ENCODE data around the gene MED8.
"Not testable (repeated sequence)": the region's sequence is repeated elsewhere in the genome, so short reads cannot be mapped to it uniquely, and the experiment has no call there.

Gene MED8

GRCh38 chr1:43382027-43382779 is 7.4 kb downstream of the MED8 start:
- DNase-seq = no peak

- DNase-seq = no peak
These were observed 8.0 kb downstream of the MED8 start for GRCh38 chr1:43381612-43382011.

DNA sequence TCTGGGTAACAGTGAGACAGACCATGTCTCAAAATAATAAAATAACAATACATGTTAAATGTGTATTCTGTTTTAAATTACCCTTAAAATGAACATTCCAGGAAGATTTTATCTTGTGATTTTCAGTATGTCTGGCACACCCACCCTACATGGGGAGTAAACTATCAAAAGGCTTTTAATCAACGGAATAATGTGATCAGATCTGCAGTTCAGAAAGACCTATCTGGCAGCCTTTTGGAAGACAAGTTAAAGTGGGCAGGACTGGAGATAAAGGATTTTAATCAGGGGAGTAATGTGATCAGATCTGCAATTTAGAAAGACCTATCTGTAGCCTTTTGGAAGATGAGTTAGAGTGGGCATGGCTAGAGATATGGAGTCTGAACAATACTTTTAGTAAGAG is 10.1 kb downstream of the MED8 start:
- DNase-seq = no peak

DNA sequence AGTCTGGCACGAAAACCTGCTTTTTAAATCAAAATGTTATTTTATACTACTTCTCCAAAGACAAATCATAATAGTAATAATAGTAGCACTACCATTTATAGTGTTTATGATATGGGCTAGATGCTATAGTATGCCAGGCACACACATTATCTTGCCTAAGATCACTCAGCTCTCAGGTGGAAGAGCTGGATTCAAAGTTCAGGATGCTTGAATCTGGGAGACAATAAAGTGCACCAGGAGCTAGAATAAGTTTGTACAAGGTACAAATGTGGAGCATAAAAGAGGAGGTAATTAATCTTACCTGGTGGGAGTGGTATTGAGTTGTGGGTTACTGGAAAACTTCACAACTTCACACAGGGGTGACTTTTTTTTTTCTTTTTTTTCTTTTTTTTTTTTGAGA is 11.8 kb downstream of the MED8 start:
- no peak for DNase-seq

- DNase-seq = no peak
These were observed 12.8 kb downstream of the MED8 start for GRCh38 chr1:43376723-43377235.

DNA sequence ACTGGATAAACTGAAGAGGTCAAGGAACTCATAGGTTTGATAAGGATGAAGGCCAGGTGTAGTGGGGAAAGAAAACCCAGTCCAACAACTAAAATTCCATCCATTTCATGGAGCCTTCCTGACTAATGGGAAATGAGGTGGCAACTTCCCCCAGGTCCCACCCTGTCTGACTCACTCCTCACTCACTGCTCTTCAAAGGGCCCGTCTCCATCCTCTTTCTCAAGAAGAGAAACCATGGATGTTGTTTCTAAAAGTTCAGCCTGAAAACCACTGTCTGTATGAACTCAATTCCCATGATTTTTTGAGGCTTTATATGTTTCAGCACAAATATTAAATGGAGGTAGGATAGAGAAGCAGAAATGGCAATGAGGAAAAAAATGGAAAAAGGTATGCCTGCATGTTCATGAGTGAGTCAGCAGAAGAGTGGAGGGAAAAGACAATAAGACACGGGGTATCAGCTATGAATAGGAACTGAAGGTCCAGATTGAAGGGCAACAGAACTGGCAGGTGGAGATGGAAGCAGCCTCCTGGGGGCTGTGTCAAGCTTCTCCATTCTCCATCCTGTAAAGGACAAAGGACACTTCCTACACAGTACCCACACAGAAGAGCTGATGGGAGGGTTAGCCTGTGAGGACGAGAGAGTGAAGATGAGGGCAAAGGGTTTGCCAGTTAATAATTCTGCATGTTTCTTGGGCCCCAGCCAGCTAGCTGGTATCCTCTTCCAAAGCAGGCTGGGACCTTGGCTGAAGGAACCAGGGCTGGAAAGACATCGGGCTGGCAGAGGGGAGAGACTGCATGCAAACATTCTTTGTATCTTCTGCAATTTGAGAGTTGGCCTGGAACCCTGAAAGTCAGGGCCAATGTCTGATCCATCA is 16.3 kb downstream of the MED8 start:
- no peak for DNase-seq

- DNase-seq = no peak
These were observed 17.4 kb downstream of the MED8 start for GRCh38 chr1:43372172-43372571.

DNA sequence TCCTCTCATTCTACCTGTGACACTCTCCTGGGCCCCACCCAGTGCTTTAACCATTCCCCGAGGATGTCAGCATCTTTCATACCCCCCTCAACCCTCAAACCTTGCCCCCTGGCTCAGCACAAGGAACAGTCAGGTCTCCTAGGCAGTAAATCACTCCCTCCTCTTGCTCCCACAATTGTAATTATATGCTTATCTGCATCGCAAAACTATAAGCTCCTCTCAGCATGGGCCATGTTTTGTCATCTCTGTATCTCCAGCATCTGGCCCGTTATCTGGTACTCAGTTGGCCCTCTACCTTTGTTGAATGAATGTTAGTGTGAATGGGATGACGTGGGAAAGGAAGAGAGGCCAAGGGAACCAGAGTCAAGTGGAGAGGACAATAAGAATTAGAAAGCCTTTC is 19.0 kb downstream of the MED8 start:
- DNase-seq = no peak

DNA sequence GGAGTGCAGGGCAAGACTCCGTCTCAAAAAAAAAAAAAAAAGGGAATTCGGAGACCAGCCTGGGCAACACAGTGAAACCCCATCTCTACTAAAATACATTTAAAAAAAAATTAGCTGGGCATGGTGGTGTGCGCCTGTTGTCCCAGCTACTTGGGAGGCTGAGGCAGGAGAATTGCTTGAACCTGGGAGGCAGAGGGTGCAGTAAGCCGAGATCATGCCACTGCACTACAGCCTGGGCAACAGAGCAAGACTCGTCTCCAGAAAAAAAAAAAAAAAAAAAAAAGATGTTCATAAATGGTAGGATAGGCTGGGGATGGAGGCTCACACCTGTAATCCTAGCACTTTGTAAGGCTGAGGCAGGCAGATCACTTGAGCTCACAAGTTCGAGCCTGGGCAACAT is 19.8 kb downstream of the MED8 start:
- not testable (repeated sequence) for DNase-seq

DNA sequence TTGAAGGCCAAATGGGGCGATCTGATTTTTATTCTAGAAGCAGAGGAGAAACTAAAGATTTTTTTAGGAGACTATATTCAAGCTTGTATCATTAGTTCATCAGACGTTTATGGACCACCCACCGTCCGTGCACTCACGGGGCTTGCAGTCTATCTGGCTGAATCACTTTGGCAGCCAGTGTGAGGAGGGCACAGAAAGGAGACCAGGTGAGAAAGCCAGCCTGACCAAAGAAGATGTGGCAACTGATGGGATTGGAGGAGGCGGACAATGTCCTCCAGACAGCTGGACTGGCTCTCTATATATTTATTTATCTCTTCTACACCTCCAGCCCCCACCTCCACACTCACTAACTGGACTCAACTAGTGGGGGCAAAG is 21.0 kb downstream of the MED8 start:
- no peak for DNase-seq

DNA sequence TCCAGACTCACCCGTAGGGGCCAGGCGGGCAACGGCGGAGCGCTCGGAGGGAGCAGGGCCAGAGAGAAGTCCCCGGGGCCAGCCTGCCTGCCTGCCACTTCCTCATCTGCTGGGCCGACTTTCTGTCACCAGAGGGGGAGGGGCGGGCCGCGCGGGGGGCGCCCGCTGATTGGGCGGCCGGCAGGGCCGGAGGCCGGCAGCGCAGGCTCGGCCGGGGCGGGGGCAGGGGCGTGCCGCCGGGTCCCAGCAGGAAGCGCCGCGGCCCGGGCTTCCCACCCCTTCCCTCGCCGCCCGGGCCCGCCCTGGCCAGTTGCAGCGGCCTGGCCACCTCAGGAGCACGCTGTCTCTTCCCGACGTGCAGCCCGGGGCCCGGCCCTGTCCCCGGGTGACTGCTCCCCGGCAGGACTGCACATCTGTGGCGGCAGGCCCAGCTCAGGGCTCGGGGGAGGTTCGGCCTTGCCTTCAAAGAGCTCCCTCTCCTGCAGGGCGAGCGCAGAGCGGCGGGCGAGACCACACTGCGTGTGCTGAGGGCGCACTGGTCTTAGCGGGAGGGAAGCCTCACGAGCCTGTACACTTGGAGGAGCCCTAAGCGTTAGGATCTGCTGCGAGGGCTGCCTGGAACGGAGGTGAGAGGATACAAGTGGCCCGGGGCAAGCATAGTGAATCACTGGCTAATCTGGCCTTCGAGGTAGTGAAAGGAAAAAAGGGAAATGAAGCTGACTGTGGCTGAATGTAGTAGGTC is 21.5 kb downstream of the MED8 start, which contains the start of gene ELOVL1:
Gene ELOVL1, minus strand, starts transcription at position 108 of the 742 bp plus-strand sequence. CDS start 2,402 bp downstream, outside the sequence.
- peak; percentile 95 for DNase-seq

GRCh38 chr1:43367026-43367903 is 22.3 kb downstream of the MED8 start:
- DNase-seq = peak; percentile 80

- no peak for DNase-seq
These were observed 23.0 kb downstream of the MED8 start for GRCh38 chr1:43366601-43367025.

- peak; percentile 66 for DNase-seq
These were observed 23.4 kb downstream of the MED8 start for GRCh38 chr1:43366179-43366578.

DNA sequence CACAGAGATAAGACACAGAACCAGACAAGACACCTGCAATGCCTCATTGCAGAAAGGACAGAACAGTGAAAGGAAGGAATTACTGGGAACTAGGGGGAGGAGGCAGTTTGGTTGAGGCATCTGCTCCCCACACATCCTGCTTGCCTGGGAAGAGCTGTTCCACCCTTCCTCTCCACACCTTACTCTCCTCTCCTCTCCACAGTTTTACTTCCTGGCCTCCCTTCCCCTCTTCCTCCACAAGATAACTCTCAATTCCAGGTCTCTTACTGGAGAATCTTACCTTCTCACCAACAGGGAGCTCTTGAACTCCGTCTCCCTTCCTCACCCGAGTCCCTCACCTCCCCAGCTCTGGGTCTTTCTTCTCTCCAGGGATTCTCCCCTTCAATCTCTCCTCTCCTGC is 23.9 kb downstream of the MED8 start:
- DNase-seq = no peak

GRCh38 chr1:43363935-43364525 is 25.6 kb downstream of the MED8 start:
- DNase-seq = no peak

GRCh38 chr1:43363283-43363934 is 26.2 kb downstream of the MED8 start:
- DNase-seq = no peak

DNA sequence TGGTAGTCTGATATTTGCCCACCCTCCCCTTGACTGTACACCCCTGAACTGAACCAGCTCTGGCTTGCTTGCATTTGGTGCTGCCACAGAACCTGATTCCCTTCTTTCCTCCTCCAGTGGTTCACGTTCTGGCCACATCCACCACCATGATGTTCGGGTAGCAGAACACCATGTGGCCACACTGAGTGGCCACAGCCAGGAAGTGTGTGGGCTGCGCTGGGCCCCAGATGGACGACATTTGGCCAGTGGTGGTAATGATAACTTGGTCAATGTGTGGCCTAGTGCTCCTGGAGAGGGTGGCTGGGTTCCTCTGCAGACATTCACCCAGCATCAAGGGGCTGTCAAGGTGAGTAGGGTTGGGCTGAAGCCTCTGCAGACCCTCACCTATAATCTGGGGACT is 29.0 kb downstream of the MED8 start:
- DNase-seq = no peak

DNA sequence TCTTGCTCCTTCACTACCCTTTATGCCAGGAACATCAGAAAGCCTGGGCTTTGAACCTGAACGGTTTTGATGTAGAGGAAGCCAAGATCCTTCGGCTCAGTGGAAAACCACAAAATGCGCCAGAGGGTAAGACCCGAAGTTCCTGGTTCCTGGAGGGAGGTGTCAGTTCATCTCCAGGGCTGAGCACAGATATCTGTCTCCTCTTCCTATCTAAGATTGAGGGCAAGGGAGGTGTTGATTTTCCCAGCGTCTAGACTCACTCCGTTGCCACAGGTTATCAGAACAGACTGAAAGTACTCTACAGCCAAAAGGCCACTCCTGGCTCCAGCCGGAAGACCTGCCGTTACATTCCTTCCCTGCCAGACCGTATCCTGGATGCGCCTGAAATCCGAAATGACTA is 29.9 kb downstream of the MED8 start:
- no peak for DNase-seq

DNA sequence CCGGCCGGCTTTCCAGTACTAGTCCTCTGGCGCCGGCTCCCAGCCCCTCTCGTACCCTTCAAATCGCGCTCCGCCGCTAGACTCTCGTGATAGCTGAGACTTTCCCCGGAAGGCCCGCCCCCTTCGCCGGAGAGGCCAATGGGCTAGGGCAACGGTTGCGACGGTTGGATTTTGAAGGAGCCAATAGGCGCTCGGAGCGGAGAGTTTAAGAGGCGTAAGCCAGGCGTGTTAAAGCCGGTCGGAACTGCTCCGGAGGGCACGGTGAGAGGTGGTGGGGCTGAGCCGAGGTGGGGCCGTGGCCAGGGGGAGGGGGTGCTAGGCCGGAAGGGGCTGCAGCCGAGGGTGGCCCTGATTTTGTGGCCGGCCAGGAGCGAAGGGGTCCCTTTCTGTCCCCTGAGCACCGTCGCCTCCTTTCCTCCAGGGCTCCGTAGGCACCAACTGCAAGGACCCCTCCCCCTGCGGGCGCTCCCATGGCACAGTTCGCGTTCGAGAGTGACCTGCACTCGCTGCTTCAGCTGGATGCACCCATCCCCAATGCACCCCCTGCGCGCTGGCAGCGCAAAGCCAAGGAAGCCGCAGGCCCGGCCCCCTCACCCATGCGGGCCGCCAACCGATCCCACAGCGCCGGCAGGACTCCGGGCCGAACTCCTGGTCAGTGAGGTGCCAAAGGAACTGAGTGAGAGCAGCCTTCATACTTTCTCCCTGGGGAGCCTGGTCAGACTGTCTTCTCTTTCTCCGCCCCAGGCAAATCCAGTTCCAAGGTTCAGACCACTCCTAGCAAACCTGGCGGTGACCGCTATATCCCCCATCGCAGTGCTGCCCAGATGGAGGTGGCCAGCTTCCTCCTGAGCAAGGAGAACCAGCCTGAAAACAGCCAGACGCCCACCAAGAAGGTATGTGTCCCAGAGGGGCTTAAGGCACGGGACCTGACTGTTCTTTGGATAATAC is 30.6 kb downstream of the MED8 start, which contains the start of gene CDC20:
Gene CDC20, plus strand, starts transcription at position 236 of the 948 bp plus-strand sequence. Its CDS starts 235 bp downstream, at position 471.
- DNase-seq = peak; percentile 99

Measured in activated effector memory CD4-positive, alpha-beta T cell treated with anti-CD3 and anti-CD28 coated beads, Interleukin-2, amount 50 U/mL, for 16 hours (primary cell).